Heart left ventricle (tissue), 13 donors: ENCODE data around the gene ASB18.

ENCODE experiments used
- CTCF ChIP-seq, 12 donors: fragments of 200-600 bp; sonication (generic) in 4 of 12; IDR thresholded peaks; one replicate each; pipeline versions ENCODE4 v1.5.0 to v1.8.0; 2018 to 2022; ENCODE audit warnings: antibody characterized with exemption in 12 of 12, mild to moderate bottlenecking in 5 of 12
- POLR2A ChIP-seq, 2 donors: fragments of 450-650 bp; IDR thresholded peaks; one replicate each; pipeline ENCODE4 v1.6.1; 2017; ENCODE audit warnings: antibody characterized with exemption in 2 of 2, mild to moderate bottlenecking in 2 of 2, moderate library complexity in 2 of 2
- donor health status: ischemic (EF 13 %, LVEDD 7.1; RV severe dilation, severe dysfunction).
- donor health status: DM: no; HTN: yes; CAD: no.
- donor health status: DM: no; HTN: no; CAD: no.
- donor health status: ischemic (EF 25% LVEDD 6.9; RV normal size, moderate dysfunction).
- donor health status: ischemic (EF 25% LVEDD 5.7; RV mildly dilated, moderate dysfunction).
- donor health status: ischemic (EF 35%, LVEDD 5.7; RV mildly dilated, moderate dysfunction).
- donor health status: nonischemic (EF 11% LVEDD 7.7; RV severe dilation, severe dysfunction).
- donor health status: DM: yes; HTN: yes; CAD: no.
- donor health status: PGD.
- donor health status: ischemic (EF 29% LVEDD 5.4; RV normal size, mild dysfunction).
- donor health status: nonischemic (EF 23%, LVEDD 6.1; RV moderate dilation, normal function).

- TF ChIP-seq CTCF (IDR thresholded peaks at IDR 0.05): no peak
- TF ChIP-seq POLR2A (IDR thresholded peaks at IDR 0.05): no peak
These were observed 100.6 kb downstream of the ASB18 start for GRCh38 chr2:236163471-236164200.
